Fibroblast of pulmonary artery (primary cell): ENCODE data around the gene ELAC2.

Source experiments
- DNase-seq: peaks from one replicate; pipeline ENCODE4 v3.0.0-alpha.2; 2010; ENCODE audit warnings: low read depth
- H3K4me3 ChIP-seq: replicated peaks from 2 replicates; pipeline ENCODE4 v1.5.1; 2011; ENCODE audit warnings: low read depth, mild to moderate bottlenecking, control low read depth, low read length, moderate library complexity
- TF ChIP-seq, protein P1 (sequence below): IDR thresholded peaks from 2 replicates; pipeline ENCODE4 v1.5.1; 2011; ENCODE audit warnings: mild to moderate bottlenecking, control low read depth, low read length, inconsistent platforms; ENCODE audit errors: missing control alignments

ELAC2 gene

DNA sequence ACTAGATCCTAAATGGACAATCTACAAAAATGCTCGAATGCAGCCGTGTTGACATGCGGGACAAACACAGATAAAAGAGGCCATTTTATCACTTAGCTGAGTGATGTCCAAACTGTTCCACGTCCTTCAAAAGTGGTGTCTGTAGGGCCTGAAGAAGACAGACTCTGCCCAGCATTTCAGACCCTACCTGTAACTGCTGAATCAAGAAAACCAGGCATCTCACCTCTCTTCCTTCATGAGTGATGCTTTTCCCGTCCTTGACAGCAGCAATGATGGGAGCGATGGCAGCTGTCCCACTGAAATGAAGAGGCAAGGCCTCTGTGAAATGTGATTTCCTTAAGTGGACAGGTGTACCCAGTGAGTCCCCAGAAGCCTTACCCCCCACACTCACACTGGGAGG is 12.3 kb downstream of the ELAC2 start:
- no peak overlapping the region for H3K4me3 ChIP-seq
- TF ChIP-seq, protein P1, sequence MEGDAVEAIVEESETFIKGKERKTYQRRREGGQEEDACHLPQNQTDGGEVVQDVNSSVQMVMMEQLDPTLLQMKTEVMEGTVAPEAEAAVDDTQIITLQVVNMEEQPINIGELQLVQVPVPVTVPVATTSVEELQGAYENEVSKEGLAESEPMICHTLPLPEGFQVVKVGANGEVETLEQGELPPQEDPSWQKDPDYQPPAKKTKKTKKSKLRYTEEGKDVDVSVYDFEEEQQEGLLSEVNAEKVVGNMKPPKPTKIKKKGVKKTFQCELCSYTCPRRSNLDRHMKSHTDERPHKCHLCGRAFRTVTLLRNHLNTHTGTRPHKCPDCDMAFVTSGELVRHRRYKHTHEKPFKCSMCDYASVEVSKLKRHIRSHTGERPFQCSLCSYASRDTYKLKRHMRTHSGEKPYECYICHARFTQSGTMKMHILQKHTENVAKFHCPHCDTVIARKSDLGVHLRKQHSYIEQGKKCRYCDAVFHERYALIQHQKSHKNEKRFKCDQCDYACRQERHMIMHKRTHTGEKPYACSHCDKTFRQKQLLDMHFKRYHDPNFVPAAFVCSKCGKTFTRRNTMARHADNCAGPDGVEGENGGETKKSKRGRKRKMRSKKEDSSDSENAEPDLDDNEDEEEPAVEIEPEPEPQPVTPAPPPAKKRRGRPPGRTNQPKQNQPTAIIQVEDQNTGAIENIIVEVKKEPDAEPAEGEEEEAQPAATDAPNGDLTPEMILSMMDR = no peak
- DNase-seq = no peak

DNA sequence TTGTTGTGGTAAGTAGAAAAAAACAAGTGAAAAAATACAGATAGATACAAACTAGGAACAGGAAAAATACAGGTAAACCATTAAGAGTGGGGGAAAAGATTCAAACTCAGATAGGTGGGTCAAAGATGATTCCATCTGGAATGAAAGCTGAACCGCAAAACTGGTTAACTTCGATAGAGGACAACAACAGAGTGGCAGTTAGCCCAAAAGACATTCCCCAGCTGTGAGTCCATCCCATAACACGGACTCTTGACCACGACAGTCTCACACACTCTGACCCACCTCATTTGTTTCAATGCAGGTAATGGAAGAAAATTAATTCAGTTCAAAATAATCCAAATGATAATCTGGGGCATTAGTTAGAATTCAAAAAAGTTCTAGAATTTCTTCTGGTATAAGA is 13.5 kb downstream of the ELAC2 start:
- TF ChIP-seq, protein P1 = no peak
- DNase-seq = no peak
- H3K4me3 ChIP-seq = no peak overlapping the region

DNA sequence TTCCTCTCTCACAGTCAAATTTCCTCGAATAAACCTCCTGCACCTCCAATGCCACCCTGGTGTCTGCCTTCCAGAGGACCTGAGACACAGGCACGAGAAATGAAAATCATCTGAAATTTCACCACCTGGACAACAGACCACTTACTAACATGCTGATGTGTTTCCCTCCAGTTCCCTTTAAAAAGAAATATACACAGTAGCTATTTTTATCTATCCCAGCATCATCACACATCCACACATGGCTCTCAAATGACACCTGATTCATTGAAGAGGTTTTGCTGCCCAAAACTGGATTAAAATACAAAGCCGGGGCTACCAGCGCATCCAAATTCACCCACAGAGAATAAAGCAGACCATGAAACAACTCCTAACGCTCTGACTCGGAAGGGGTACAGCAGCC is 13.9 kb downstream of the ELAC2 start:
- no peak for DNase-seq
- TF ChIP-seq, protein P1 = no peak
- H3K4me3 ChIP-seq = no peak overlapping the region

DNA sequence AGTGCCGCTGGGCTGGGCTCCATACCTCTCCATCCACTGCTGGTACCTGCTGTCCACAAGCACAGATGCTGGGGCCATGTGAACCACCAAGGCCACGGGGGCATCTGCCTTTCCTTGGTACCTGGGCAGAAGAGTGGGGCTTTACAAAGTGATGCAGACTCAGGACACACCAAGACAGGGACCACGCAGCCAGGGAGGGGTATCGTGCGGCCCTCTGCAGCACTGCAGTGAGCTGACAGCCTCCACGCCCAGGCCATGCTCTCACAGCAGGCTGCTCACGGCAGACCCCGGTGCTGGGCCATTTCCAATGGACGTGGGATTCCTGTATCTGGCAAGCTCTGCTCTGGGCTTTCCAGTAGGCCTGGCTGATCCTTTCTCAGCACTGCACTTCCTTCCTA is 14.4 kb downstream of the ELAC2 start:
- TF ChIP-seq, protein P1 = no peak
- no peak for DNase-seq
- H3K4me3 ChIP-seq = no peak overlapping the region

DNA sequence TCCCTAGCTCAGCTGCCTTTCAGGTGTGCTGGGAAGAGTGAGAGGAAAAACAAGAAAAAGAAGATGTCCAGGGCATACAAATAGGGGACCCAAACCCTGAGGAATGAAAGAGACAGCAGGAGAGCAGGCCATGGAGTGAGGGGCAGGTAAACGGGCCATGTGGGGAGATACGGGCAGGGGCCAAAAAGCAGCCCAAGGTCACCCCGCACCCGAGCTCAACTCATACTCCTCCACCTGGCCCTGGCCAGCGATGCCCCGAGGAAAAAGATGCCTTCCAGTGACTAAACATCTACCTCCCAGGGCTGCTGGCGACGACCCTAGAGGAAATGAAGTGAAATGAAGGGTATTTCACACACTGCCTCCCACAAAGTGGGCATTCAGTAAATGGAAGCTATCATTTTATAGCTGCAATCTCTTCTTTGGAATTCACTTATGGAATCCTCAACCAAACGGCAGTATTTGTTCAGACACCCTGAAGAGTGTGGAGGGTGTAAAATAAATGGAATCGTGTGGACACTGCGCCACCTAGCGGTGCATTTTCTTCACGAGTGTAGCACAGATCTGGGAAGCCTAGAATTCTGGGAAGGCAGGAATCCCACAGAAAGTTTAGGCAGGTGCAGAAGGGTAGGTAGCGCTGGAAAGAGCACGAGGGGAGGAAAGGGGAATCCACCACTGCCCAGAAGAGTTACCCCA is 14.9 kb downstream of the ELAC2 start:
- TF ChIP-seq, protein P1 = peak; percentile 79
- H3K4me3 ChIP-seq = no peak overlapping the region
- DNase-seq = peak; percentile 86

DNA sequence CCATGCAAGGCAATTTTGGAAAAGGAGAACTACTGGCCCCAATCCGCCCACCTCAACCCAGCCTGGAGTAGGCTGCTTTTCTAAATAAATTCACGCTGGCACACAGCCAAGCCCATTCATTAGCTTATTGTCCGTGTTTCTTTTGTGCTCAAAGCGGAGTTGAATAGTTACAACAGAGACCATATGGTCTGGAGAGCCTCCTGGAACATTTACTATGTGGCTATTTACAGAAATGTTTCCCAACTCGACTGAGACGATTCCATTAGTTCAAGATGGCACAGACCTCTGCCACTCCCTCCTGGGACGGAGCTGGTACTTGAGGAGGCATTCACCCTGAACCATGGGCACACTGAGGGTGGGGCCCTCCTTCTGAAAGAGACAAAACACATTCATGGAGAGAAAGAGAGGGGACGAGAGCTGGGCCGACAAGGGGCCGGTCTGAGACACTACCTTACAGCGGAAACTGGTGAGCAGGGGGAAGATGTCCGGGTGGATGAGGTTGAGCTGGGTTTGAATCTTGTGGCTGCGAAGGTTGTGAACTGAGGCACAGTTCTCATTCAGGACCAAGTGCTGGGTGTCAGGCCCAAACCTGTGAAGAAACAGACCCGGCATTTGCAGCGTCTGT is 15.7 kb downstream of the ELAC2 start:
- TF ChIP-seq, protein P1 = no peak
- no peak overlapping the region for H3K4me3 ChIP-seq
- DNase-seq = peak; percentile 42

DNA sequence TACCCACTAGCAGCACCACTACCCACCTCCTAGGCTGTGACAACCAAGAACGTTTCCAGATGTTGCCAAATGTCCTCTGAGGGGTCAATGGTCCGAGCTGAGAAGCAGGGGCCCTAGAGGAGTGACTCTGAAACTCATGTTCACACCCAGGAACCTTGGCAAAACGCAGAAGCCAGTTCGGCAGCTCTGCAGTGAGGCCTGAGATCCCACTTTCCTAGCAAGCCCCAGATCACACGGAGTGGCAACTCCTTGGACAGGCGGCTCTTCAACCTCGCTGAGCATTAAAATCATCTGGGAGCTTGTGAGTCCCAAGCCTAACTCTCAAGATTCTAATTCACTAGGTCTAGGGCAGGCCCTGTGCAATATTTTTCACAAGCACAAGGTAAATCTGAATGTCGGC is 17.3 kb downstream of the ELAC2 start:
- H3K4me3 ChIP-seq = no peak overlapping the region
- no peak for DNase-seq
- TF ChIP-seq, protein P1 = no peak
